PC-9 (cell line): ENCODE results near the gene FAM169A. TPM values are rescaled to one million over a fixed set of nuclear protein-coding genes. Genes with fewer than 3 reads are reported as not detected.

Source experiments
- BruUV-seq: library from RNA; stranded (reverse); fragments of 400-500 nt; replicated peaks from 2 replicates; lab custom pipeline; 2021; lab: Mats Ljungman, UMichigan
- CTCF ChIA-PET: fragments of 300-600 bp; sonication (Branson Sonifier 250); formaldehyde crosslinking; loops from one replicate; lab custom pipeline; 2022; ENCODE audit warnings: antibody characterized with exemption; lab: Charles Lee
- POLR2A ChIA-PET: fragments of 300-600 bp; sonication (Branson Sonifier 250); formaldehyde crosslinking; loops from one replicate; lab custom pipeline; 2022; ENCODE audit warnings: antibody characterized with exemption; ENCODE audit not compliant: unreplicated experiment; lab: Charles Lee
- DNase-seq, 2 experiments: peaks; one replicate each; pipeline versions ENCODE4 v3.0.0 to v3.0.0-alpha.2; 2015 to 2022; ENCODE audit warnings: mixed read lengths in 1 of 2
- H2AFZ ChIP-seq: fragments of 200-600 bp; sonication (generic); 2 replicates; pipeline ENCODE4 v1.8.1; 2017; ENCODE audit warnings: antibody characterized with exemption
- H3F3A ChIP-seq: fragments of 200-600 bp; sonication (generic); 2 replicates; pipeline ENCODE4 v1.8.1; 2017; ENCODE audit warnings: antibody characterized with exemption, mild to moderate bottlenecking, low read depth; ENCODE audit not compliant: insufficient read depth
- H3K27ac ChIP-seq: fragments of 200-600 bp; sonication (generic); 2 replicates; pipeline ENCODE4 v1.6.1; 2016; ENCODE audit warnings: mixed run types
- H3K27me3 ChIP-seq: fragments of 200-600 bp; sonication (generic); 2 replicates; pipeline ENCODE4 v1.6.1; 2016; ENCODE audit warnings: low read depth, mixed run types; ENCODE audit not compliant: insufficient read depth
- H3K36me3 ChIP-seq: fragments of 200-600 bp; sonication (generic); 2 replicates; pipeline ENCODE4 v1.6.1; 2016; ENCODE audit warnings: low read depth, mixed run types
- H3K4me1 ChIP-seq: fragments of 200-600 bp; sonication (generic); replicated peaks from 2 replicates; pipeline ENCODE4 v1.6.1; 2016; ENCODE audit warnings: mixed run types; ENCODE audit not compliant: insufficient read depth
- H3K4me2 ChIP-seq: fragments of 200-600 bp; sonication (generic); 2 replicates; pipeline ENCODE4 v1.6.1; 2017; ENCODE audit warnings: mixed run types
- H3K4me3 ChIP-seq: fragments of 200-600 bp; sonication (generic); 2 replicates; pipeline ENCODE4 v1.6.1; 2016; ENCODE audit warnings: mixed run types
- H3K79me2 ChIP-seq: fragments of 200-600 bp; sonication (generic); 2 replicates; pipeline ENCODE4 v1.6.1; 2017; ENCODE audit warnings: low read depth, mixed run types
- H3K9me2 ChIP-seq: fragments of 200-600 bp; sonication (generic); 2 replicates; pipeline ENCODE4 v1.8.1; 2017; ENCODE audit warnings: mild to moderate bottlenecking; ENCODE audit not compliant: insufficient read depth
- H3K9me3 ChIP-seq: fragments of 200-600 bp; sonication (generic); 2 replicates; pipeline ENCODE4 v1.8.1; 2016; ENCODE audit warnings: low read depth; ENCODE audit not compliant: insufficient read depth
- H4K20me1 ChIP-seq: fragments of 200-600 bp; sonication (generic); 2 replicates; pipeline ENCODE4 v1.8.1; 2017; ENCODE audit not compliant: insufficient read depth
- CTCF ChIP-seq: fragments of 200-600 bp; sonication (generic); conservative IDR thresholded peaks from 2 replicates; pipeline ENCODE4 v1.6.1; 2017; ENCODE audit warnings: mixed run types, antibody characterized with exemption, mild to moderate bottlenecking, moderate library complexity
- EZH2 ChIP-seq: fragments of 200-600 bp; sonication (generic); IDR thresholded peaks from 2 replicates; pipeline ENCODE4 v1.8.0; 2017; ENCODE audit warnings: antibody characterized with exemption, low read depth
- intact Hi-C: fragments of 100-400 bp; cut with micrococcal nuclease; formaldehyde crosslinking; loops from one replicate; pipeline ENCODE4 v1.10.0; 2022; ENCODE audit not compliant: unreplicated experiment
- total RNA-seq: library from RNA; stranded (reverse); gene quantifications from 2 replicates; pipeline ENCODE4 v1.2.3, GENCODE V29; 2021

FAM169A gene
- total RNA-seq, 1 experiment from 2014 or later = 2.1 TPM

- H3K27ac ChIP-seq = no peak overlapping the region
- DNase-seq = no peak
- TF ChIP-seq CTCF = no peak
- TF ChIP-seq EZH2 = no peak
- BruUV-seq = no TSS peak
- ChIA-PET CTCF (no interaction called here), POLR2A (no interaction called here)
- H3K4me3 ChIP-seq = no peak overlapping the region
- H2AFZ ChIP-seq = no peak overlapping the region
- intact Hi-C loops = no loop called here
- H4K20me1 ChIP-seq = no peaks in the 10 kb centered on the region
- no peaks in the 10 kb centered on the region for H3K4me1 ChIP-seq
- H3K9me2 ChIP-seq = no peaks in the 10 kb centered on the region
- H3K9me3 ChIP-seq = no peaks in the 10 kb centered on the region
- H3K36me3 ChIP-seq = no peaks in the 10 kb centered on the region
- no peaks in the 10 kb centered on the region for H3K27me3 ChIP-seq
- H3F3A ChIP-seq = no peaks in the 10 kb centered on the region
- no peak overlapping the region for H3K4me2 ChIP-seq
- no peaks in the 10 kb centered on the region for H3K79me2 ChIP-seq
Measured at GRCh38 chr5:74839229-74839628, 27.0 kb downstream of the FAM169A start.

GRCh38 chr5:74838262-74838661 lies 27.9 kb downstream of the FAM169A start:
- Histone ChIP-seq H3K79me2 (no peaks in the 10 kb centered on the region), H3K4me1 (0 out of 2 replicates have a peak, but pooled peaks cover 6% of the 10 kb centered on the region), H4K20me1 (no peaks in the 10 kb centered on the region), H3K4me2 (no peak overlapping the region), H3K4me3 (no peak overlapping the region), H3F3A (no peaks in the 10 kb centered on the region), H3K27ac (no peak overlapping the region), H3K36me3 (no peaks in the 10 kb centered on the region), H3K27me3 (no peaks in the 10 kb centered on the region), H3K9me2 (no peaks in the 10 kb centered on the region), H2AFZ (no peak overlapping the region), H3K9me3 (no peaks in the 10 kb centered on the region)
- TF ChIP-seq CTCF (no peak), EZH2 (no peak)
- ChIA-PET POLR2A (no interaction called here), CTCF (interaction anchor here (0.5 kb wide), 1 partner anchor 122 kb away, joined by 6 read pairs; no protein-coding TSS in a partner anchor)
- intact Hi-C loops = no loop called here
- no peak for DNase-seq
- no TSS peak for BruUV-seq

- H3K4me2 ChIP-seq = no peak overlapping the region
- no peak for DNase-seq
- H3K27ac ChIP-seq = no peak overlapping the region
- TF ChIP-seq CTCF = no peak
- TF ChIP-seq EZH2 = no peak
- ChIA-PET POLR2A (no interaction called here), CTCF (interaction anchor here (0.6 kb wide), 1 partner anchor 25 kb away, joined by 4 read pairs; no protein-coding TSS in a partner anchor)
- no peaks in the 10 kb centered on the region for H3K27me3 ChIP-seq
- H4K20me1 ChIP-seq = no peaks in the 10 kb centered on the region
- H3K79me2 ChIP-seq = no peaks in the 10 kb centered on the region
- no peak overlapping the region for H2AFZ ChIP-seq
- H3K9me3 ChIP-seq = no peaks in the 10 kb centered on the region
- no peak overlapping the region for H3K4me3 ChIP-seq
- H3K4me1 ChIP-seq = 0 out of 2 replicates have a peak, but pooled peaks cover 6% of the 10 kb centered on the region
- intact Hi-C loops = no loop called here
- no peaks in the 10 kb centered on the region for H3F3A ChIP-seq
- no peaks in the 10 kb centered on the region for H3K9me2 ChIP-seq
- no TSS peak for BruUV-seq
- H3K36me3 ChIP-seq = no peaks in the 10 kb centered on the region
Measured at GRCh38 chr5:74837115-74837514, 29.1 kb downstream of the FAM169A start.
